HepG2 (cell line): ENCODE measurements around the gene PRR12. TPM values are rescaled to one million over a fixed set of nuclear protein-coding genes. Genes with fewer than 3 reads are reported as not detected.

Source experiments
- ATAC-seq: fragments of 200-7000 bp; cut with Tn5 transposase; 3 replicates; pipeline ENCODE4 v1.9.1; 2020; ENCODE audit warnings: mild to moderate bottlenecking, moderate library complexity
- BruUV-seq: library from RNA; stranded (reverse); fragments of 400-500 nt; replicated peaks from 2 replicates; lab custom pipeline; 2021; lab: Mats Ljungman, UMichigan
- CTCF ChIA-PET: fragments of 300-600 bp; formaldehyde crosslinking; extraction: SDS; loops from one replicate; lab custom pipeline; 2021; ENCODE audit warnings: low total read pairs, inconsistent platforms, low intra/inter-chr PET ratio; lab: Yijun Ruan, JAX
- POLR2A ChIA-PET: fragments of 350-600 bp; sonication (Branson Sonifier 250); formaldehyde crosslinking; loops from one replicate; lab custom pipeline; 2020; ENCODE audit warnings: antibody characterized with exemption, inconsistent platforms; lab: Yijun Ruan, JAX
- DNase-seq: peaks from one replicate; pipeline ENCODE4 v3.0.0-alpha.2; 2015; ENCODE audit warnings: low spot score
- FAIRE-seq: peaks from 3 replicates; lab custom pipeline; 2011; peaks lifted over from hg19 to GRCh38; lab: Jason Lieb, UNC
- H2AFZ ChIP-seq: one replicate; pipeline ENCODE4 v1.6.1; 2011; ENCODE audit warnings: low read length, inconsistent platforms
- H3K27ac ChIP-seq: fragments of 300-600 bp; 3 replicates; pipeline ENCODE4 v1.8.0; 2011; ENCODE audit warnings: mixed run types, mild to moderate bottlenecking, mixed read lengths, low read length, inconsistent platforms; ENCODE audit not compliant: insufficient read depth; ENCODE audit errors: extremely low read length
- H3K27me3 ChIP-seq, 2 experiments: fragments of 200-600 bp in 1 of 2; 2 replicates in 1 of 2; 3 replicates in 1 of 2; pipeline versions ENCODE4 v1.6.0 to v1.8.0; 2011; ENCODE audit warnings: low read length in 2 of 2, mild to moderate bottlenecking in 2 of 2, moderate library complexity in 2 of 2, inconsistent platforms in 1 of 2; ENCODE audit not compliant: insufficient read depth in 2 of 2, control insufficient read depth in 1 of 2
- H3K36me3 ChIP-seq, 2 experiments: fragments of 200-600 bp in 1 of 2; replicated peaks in 1 of 2; 2 replicates in 1 of 2; 3 replicates in 1 of 2; pipeline versions ENCODE4 v1.5.1 to v1.8.0; 2011; ENCODE audit warnings: low read length in 2 of 2, inconsistent platforms in 1 of 2; ENCODE audit not compliant: insufficient read depth in 2 of 2, control insufficient read depth in 1 of 2
- H3K4me1 ChIP-seq: 2 replicates; pipeline ENCODE4 v1.5.1; 2012; ENCODE audit warnings: low read length, inconsistent platforms; ENCODE audit not compliant: insufficient read depth
- H3K4me2 ChIP-seq: 2 replicates; pipeline ENCODE4 v1.6.0; 2011; ENCODE audit warnings: low read depth, low read length, inconsistent platforms
- H3K4me3 ChIP-seq, 3 experiments: fragments of 200-600 bp in 1 of 3; sonication (generic), shearing (Covaris generic) in 1 of 3; replicated peaks in 1 of 3; 2 replicates each; pipeline ENCODE4 v1.5.1; 2011 to 2016; ENCODE audit warnings: low read length in 3 of 3, inconsistent platforms in 2 of 3, low read depth in 2 of 3, mild to moderate bottlenecking in 2 of 3, control low read depth in 1 of 3, mixed read lengths in 1 of 3; ENCODE audit not compliant: insufficient read depth in 1 of 3
- H3K79me2 ChIP-seq: one replicate; pipeline ENCODE4 v1.6.1; 2011; ENCODE audit warnings: low read length, inconsistent platforms; ENCODE audit not compliant: insufficient read depth
- H3K9ac ChIP-seq: 2 replicates; pipeline ENCODE4 v1.6.0; 2011; ENCODE audit warnings: mild to moderate bottlenecking, low read depth, low read length, inconsistent platforms; ENCODE audit not compliant: insufficient read depth
- H3K9me3 ChIP-seq: 2 replicates; pipeline ENCODE4 v1.5.1; 2012; ENCODE audit warnings: mild to moderate bottlenecking, low read length
- H4K20me1 ChIP-seq: 2 replicates; pipeline ENCODE4 v1.6.0; 2011; ENCODE audit warnings: inconsistent platforms, mild to moderate bottlenecking, low read length, moderate library complexity; ENCODE audit not compliant: insufficient read depth
- GLI4 ChIP-seq: sonication (generic); formaldehyde crosslinking; IDR thresholded peaks from 2 replicates; pipeline ENCODE4 v1.5.1; 2020; ENCODE audit warnings: missing genetic modification reagents, mild to moderate bottlenecking, moderate library complexity, borderline replicate concordance
- HOXA9 ChIP-seq: sonication (generic); formaldehyde crosslinking; IDR thresholded peaks from 2 replicates; pipeline ENCODE4 v1.8.1; 2022; ENCODE audit warnings: missing genetic modification reagents, mild to moderate bottlenecking, moderate library complexity, borderline replicate concordance
- NFAT5 ChIP-seq: sonication (generic); formaldehyde crosslinking; IDR thresholded peaks from 2 replicates; pipeline ENCODE4 v1.4.0; 2020; ENCODE audit warnings: missing genetic modification reagents
- POLR2A ChIP-seq, 2 experiments: IDR thresholded peaks; 2 replicates each; pipeline ENCODE4 v1.6.1; 2011; ENCODE audit warnings: low read depth in 2 of 2, low read length in 2 of 2, mild to moderate bottlenecking in 1 of 2, moderate library complexity in 1 of 2; ENCODE audit not compliant: insufficient read depth in 1 of 2
- SALL2 ChIP-seq: sonication (generic); formaldehyde crosslinking; IDR thresholded peaks from 2 replicates; pipeline ENCODE4 v1.8.1; 2023; ENCODE audit warnings: mild to moderate bottlenecking, missing genetic modification reagents, inconsistent platforms
- YEATS2 ChIP-seq: sonication (generic); formaldehyde crosslinking; IDR thresholded peaks from 2 replicates; pipeline ENCODE4 v1.4.0; 2020; ENCODE audit warnings: missing genetic modification reagents, borderline replicate concordance
- ZC3H13 ChIP-seq: sonication (generic); formaldehyde crosslinking; IDR thresholded peaks from 2 replicates; pipeline ENCODE4 v1.8.1; 2023; ENCODE audit warnings: mild to moderate bottlenecking, missing genetic modification reagents, moderate library complexity
- ZNF232 ChIP-seq: sonication (generic); formaldehyde crosslinking; IDR thresholded peaks from 2 replicates; pipeline ENCODE4 v1.4.0; 2020; ENCODE audit warnings: missing genetic modification reagents, borderline replicate concordance
- ZNF263 ChIP-seq: sonication (generic); formaldehyde crosslinking; IDR thresholded peaks from 2 replicates; pipeline ENCODE4 v1.4.0; 2020; ENCODE audit warnings: missing genetic modification reagents
- ZNF30 ChIP-seq: sonication (generic); formaldehyde crosslinking; IDR thresholded peaks from 2 replicates; pipeline ENCODE4 v1.5.0; 2020; ENCODE audit warnings: mild to moderate bottlenecking, missing genetic modification reagents
- ZNF44 ChIP-seq: sonication (generic); formaldehyde crosslinking; IDR thresholded peaks from 2 replicates; pipeline ENCODE4 v1.5.1; 2020; ENCODE audit warnings: mild to moderate bottlenecking, missing genetic modification reagents
- ZNF747 ChIP-seq: sonication (generic); formaldehyde crosslinking; IDR thresholded peaks from 2 replicates; pipeline ENCODE4 v1.8.1; 2023; ENCODE audit warnings: missing genetic modification reagents, mild to moderate bottlenecking, borderline replicate concordance
- ZNF850 ChIP-seq: sonication (generic); formaldehyde crosslinking; conservative IDR thresholded peaks from 2 replicates; pipeline ENCODE4 v1.9.0; 2021; ENCODE audit warnings: mild to moderate bottlenecking, missing genetic modification reagents
- ZNF878 ChIP-seq: sonication (generic); formaldehyde crosslinking; IDR thresholded peaks from 2 replicates; pipeline ENCODE4 v1.8.1; 2023; ENCODE audit warnings: mild to moderate bottlenecking, missing genetic modification reagents, moderate library complexity
- ZSCAN29 ChIP-seq: sonication (generic); formaldehyde crosslinking; conservative IDR thresholded peaks from 2 replicates; pipeline ENCODE4 v1.4.0; 2020; ENCODE audit warnings: mild to moderate bottlenecking, missing genetic modification reagents
- WGBS: methylation state at CpG from one replicate; pipeline ENCODE4 v1.1.6; 2017; ENCODE audit warnings: low lambda C conversion rate; 5-methylcytosine and 5-hydroxymethylcytosine counted together
- in situ Hi-C: cut with HindIII; loops from 2 replicates; pipeline ENCODE4 v1.10.0; 2017; ENCODE audit warnings: low pct_unique_long_range_greater_than_20kb; ENCODE audit not compliant: extremely low pct_ligation_motif_present
- intact Hi-C: fragments of 100-400 bp; cut with micrococcal nuclease; formaldehyde crosslinking; loops from one replicate; pipeline ENCODE4 v1.10.0; 2022; ENCODE audit not compliant: unreplicated experiment
- polyA plus RNA-seq, 8 experiments: library from polyadenylated mRNA; depleted of rRNA in 3 of 8; stranded (reverse) in 7 of 8; unstranded in 1 of 8; fragments of >200 nt; fragmentation: Illumina TruSeq in 4 of 8; extraction: Trizol in 4 of 8; gene quantifications; 2 replicates each; pipeline versions ENCODE4 v1.2.1 to v1.2.3, GENCODE V29; 2011 to 2016; ENCODE audit warnings: low read depth in 4 of 8, missing spikeins in 1 of 8, mixed read lengths in 1 of 8; ENCODE audit not compliant: insufficient read depth in 1 of 8
- total RNA-seq, 5 experiments: library from RNA; depleted of rRNA; stranded (reverse); fragments of >200 nt; fragmentation: Illumina TruSeq; extraction: Trizol; gene quantifications; 2 replicates each; pipeline ENCODE4 v1.2.3, GENCODE V29; 2016; ENCODE audit warnings: low read depth in 1 of 5
- TF ChIP-seq, protein P1 (sequence below): sonication (generic); formaldehyde crosslinking; IDR thresholded peaks from 2 replicates; pipeline ENCODE4 v1.9.0; 2021; ENCODE audit warnings: missing genetic modification reagents, borderline replicate concordance

Gene PRR12
- total and polyA plus RNA-seq, 2 of the 13 experiments (the other 11 are each of a cell fraction or from before 2014, with no cell fraction given) = 0.62 to 1.5 TPM

DNA sequence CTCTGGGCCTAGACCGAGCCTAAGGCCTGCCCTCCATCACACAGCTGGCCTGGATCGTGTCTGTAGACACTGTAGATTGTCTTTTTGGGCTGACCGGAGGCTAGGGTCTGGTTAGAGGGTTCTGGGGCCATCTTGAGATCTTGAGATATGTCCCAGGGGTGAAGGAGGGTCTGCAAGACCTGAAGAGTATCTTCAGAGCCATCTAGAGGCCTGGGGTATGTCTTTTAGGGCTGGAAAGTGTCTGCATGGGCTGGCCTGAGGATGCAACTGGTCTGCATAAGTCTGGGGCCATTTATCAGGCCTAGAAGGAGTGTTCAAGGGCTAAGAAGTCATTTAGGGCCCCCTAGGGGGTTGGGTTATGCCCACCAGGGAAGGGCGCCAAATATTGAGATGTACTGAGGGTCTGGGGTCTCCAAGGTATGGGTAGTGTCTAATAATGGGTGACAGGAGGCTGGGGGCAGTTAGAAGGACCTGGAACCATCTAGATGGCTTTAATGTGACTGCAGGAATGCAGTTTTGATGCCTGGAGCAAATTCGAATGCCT lies 51.6 kb downstream of the PRR12 start:
- H3K36me3 ChIP-seq = peaks cover 7 to 9% of the 10 kb centered on the region in 2 experiments; a peak in 3 of 5 replicates
- intact Hi-C loops (loop anchor here (5.0 kb wide), 1 partner anchor 35 kb away; the partner anchor contains the start of gene PRMT1), in situ Hi-C loops (no loop called here)
- H3K79me2 ChIP-seq = peaks cover 31% of the 10 kb centered on the region
- H3K27ac ChIP-seq = peak overlapping the region; percentile 86
- WGBS = 0% methylated on average over 3 of the region's 5 CpGs
- peak overlapping the region; percentile 85 to 99 (median 91) for H3K4me3 ChIP-seq
- H4K20me1 ChIP-seq = no peaks in the 10 kb centered on the region
- no peaks in the 10 kb centered on the region; a peak in 1 of 5 replicates for H3K27me3 ChIP-seq
- H3K9me3 ChIP-seq = no peaks in the 10 kb centered on the region
- BruUV-seq = no TSS peak
- peaks cover 55% of the 10 kb centered on the region for H3K4me1 ChIP-seq
- DNase-seq = no peak
- peak overlapping the region; percentile 82 for H3K4me2 ChIP-seq
- no peak for ATAC-seq
- H2AFZ ChIP-seq = no peak overlapping the region
- H3K9ac ChIP-seq = peak overlapping the region; percentile 99
- no peak for FAIRE-seq
- POLR2A ChIA-PET = interaction anchor here (0.7 to 4.6 kb wide), 15 partner anchors 15 to 1023 kb away, joined by 3 to 92 read pairs (median 7); partner anchors contain the start of genes AKT1S1, ALDH16A1, BCL2L12 and IRF3
- CTCF ChIA-PET = interaction anchor here (1.3 kb wide), 1 partner anchor 34 kb away, joined by 3 read pairs; no protein-coding TSS in a partner anchor
- TF ChIP-seq YEATS2 (CRISPR knock-in tag) (no peak), ZNF850 (no peak), ZSCAN29 (CRISPR knock-in tag) (no peak), ZNF878 (CRISPR knock-in tag) (no peak), ZNF263 (CRISPR knock-in tag) (0 out of 2 replicates have a peak, but pooled peaks have one; percentile 29), ZC3H13 (CRISPR knock-in tag) (no peak), HOXA9 (no peak), POLR2A (IDR thresholded peaks at IDR 0.05; ENCODE audit: insufficient read depth in 1 of 2, low read depth in 2 of 2, low read length in 2 of 2) (no peak), ZNF232 (CRISPR knock-in tag) (0 out of 2 replicates have a peak, but pooled peaks have one; percentile 6), ZNF30 (CRISPR knock-in tag) (0 out of 2 replicates have a peak, but pooled peaks have one; percentile 25), GLI4 (0 out of 2 replicates have a peak, but pooled peaks have one; percentile 28), SALL2 (no peak), ZNF44 (0 out of 2 replicates have a peak, but pooled peaks have one; percentile 4), ZNF747 (CRISPR knock-in tag) (0 out of 2 replicates have a peak, but pooled peaks have one; percentile 2), NFAT5 (CRISPR knock-in tag) (no peak)
- TF ChIP-seq, protein P1, sequence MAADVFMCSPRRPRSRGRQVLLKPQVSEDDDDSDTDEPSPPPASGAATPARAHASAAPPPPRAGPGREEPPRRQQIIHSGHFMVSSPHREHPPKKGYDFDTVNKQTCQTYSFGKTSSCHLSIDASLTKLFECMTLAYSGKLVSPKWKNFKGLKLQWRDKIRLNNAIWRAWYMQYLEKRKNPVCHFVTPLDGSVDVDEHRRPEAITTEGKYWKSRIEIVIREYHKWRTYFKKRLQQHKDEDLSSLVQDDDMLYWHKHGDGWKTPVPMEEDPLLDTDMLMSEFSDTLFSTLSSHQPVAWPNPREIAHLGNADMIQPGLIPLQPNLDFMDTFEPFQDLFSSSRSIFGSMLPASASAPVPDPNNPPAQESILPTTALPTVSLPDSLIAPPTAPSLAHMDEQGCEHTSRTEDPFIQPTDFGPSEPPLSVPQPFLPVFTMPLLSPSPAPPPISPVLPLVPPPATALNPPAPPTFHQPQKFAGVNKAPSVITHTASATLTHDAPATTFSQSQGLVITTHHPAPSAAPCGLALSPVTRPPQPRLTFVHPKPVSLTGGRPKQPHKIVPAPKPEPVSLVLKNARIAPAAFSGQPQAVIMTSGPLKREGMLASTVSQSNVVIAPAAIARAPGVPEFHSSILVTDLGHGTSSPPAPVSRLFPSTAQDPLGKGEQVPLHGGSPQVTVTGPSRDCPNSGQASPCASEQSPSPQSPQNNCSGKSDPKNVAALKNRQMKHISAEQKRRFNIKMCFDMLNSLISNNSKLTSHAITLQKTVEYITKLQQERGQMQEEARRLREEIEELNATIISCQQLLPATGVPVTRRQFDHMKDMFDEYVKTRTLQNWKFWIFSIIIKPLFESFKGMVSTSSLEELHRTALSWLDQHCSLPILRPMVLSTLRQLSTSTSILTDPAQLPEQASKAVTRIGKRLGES (CRISPR knock-in tag) = 0 out of 2 replicates have a peak, but pooled peaks have one; percentile 2
